ENCODE measurements around the gene C2orf80.
A peak's percentile ranks its signal among the peaks of the same experiment; 100 is the strongest.
"Not testable (repeated sequence)": the region's sequence is repeated elsewhere in the genome, so short reads cannot be mapped to it uniquely, and the experiment has no call there.

Gene C2orf80

GRCh38 chr2:208189810-208190503 is at the start of gene C2orf80:
Gene C2orf80 (minus strand): TSS chr2:208190030. CDS start chr2:208186986, 3,044 bp downstream.
- peak in 1 of 2 experiments; percentile 41 for DNase-seq

- no peak for DNase-seq
These were observed 46.0 kb upstream of the C2orf80 start for GRCh38 chr2:208235860-208236259.

GRCh38 chr2:208234786-208235185 is 45.0 kb upstream of the C2orf80 start:
- no peak for DNase-seq

- DNase-seq = no peak
These were observed 38.6 kb upstream of the C2orf80 start for GRCh38 chr2:208228476-208228875.

- DNase-seq = no peak
These were observed 37.9 kb upstream of the C2orf80 start for GRCh38 chr2:208227581-208228232.

- DNase-seq = no peak
These were observed 35.0 kb upstream of the C2orf80 start for GRCh38 chr2:208224802-208225201.

- DNase-seq = no peak
These were observed 32.5 kb upstream of the C2orf80 start for GRCh38 chr2:208222351-208222750.

GRCh38 chr2:208221873-208222272 is 32.0 kb upstream of the C2orf80 start:
- DNase-seq = not testable (repeated sequence)

- no peak for DNase-seq
These were observed 21.0 kb upstream of the C2orf80 start for GRCh38 chr2:208210688-208211451.

GRCh38 chr2:208208335-208209085 is 18.7 kb upstream of the C2orf80 start:
- DNase-seq = no peak

- no peak for DNase-seq
These were observed 17.9 kb upstream of the C2orf80 start for GRCh38 chr2:208207769-208208168.

- no peak for DNase-seq
These were observed 14.3 kb upstream of the C2orf80 start for GRCh38 chr2:208204166-208204565.

- no peak for DNase-seq
These were observed 5.7 kb upstream of the C2orf80 start for GRCh38 chr2:208195531-208195930.

GRCh38 chr2:208192611-208193236 is 2.9 kb upstream of the C2orf80 start:
- DNase-seq = no peak

- DNase-seq = peak; percentile 53 to 70
These were observed 591 bp downstream of the C2orf80 start for GRCh38 chr2:208189069-208189809.

- DNase-seq = no peak
These were observed 2.9 kb downstream of the C2orf80 start for GRCh38 chr2:208186893-208187292.

GRCh38 chr2:208186465-208186864 is 3.4 kb downstream of the C2orf80 start:
- DNase-seq = no peak

GRCh38 chr2:208183972-208184705 is 5.7 kb downstream of the C2orf80 start:
- DNase-seq = peak; percentile 34 to 60

- peak in 1 of 2 experiments; percentile 3 for DNase-seq
These were observed 6.3 kb downstream of the C2orf80 start for GRCh38 chr2:208183526-208183925.

- no peak for DNase-seq
These were observed 7.0 kb downstream of the C2orf80 start for GRCh38 chr2:208182835-208183234.

GRCh38 chr2:208179028-208179609 is 10.7 kb downstream of the C2orf80 start:
- no peak for DNase-seq

Measured in NCI-H526 (cell line).